HCT116 (cell line): ENCODE measurements around the gene KCNH3. TPM values are rescaled to one million over a fixed set of nuclear protein-coding genes. Genes with fewer than 3 reads are reported as not detected.

Experiments used
- ATAC-seq: fragments of 200-7000 bp; cut with Tn5 transposase; 2 replicates; pipeline ENCODE4 v1.9.1; 2020; ENCODE audit warnings: mild to moderate bottlenecking, moderate library complexity
- BruUV-seq: library from RNA; stranded (reverse); fragments of 400-500 nt; replicated peaks from 2 replicates; lab custom pipeline; 2021; lab: Mats Ljungman, UMichigan
- CTCF ChIA-PET: fragments of 300-600 bp; sonication (Branson Sonifier 250); formaldehyde crosslinking; loops from one replicate; lab custom pipeline; 2021; ENCODE audit warnings: antibody characterized with exemption; lab: Charles Lee
- POLR2A ChIA-PET: fragments of 300-600, 350-600 bp; sonication (Branson Sonifier 250); formaldehyde crosslinking; loops from one replicate; lab custom pipeline; 2021; ENCODE audit warnings: antibody characterized with exemption; lab: Charles Lee
- RAD21 ChIA-PET, 2 experiments: fragments of 300-600 bp; sonication (Branson Sonifier 250); formaldehyde crosslinking; loops; one replicate each; lab custom pipeline; 2023; ENCODE audit warnings: low total read pairs in 2 of 2; ENCODE audit not compliant: uncharacterized antibody in 2 of 2, unreplicated experiment in 2 of 2, low non-redundant PET in 1 of 2; lab: Charles Lee
- DNase-seq: peaks from one replicate; pipeline ENCODE4 v3.0.0-alpha.2; 2010; ENCODE audit warnings: low read depth, low spot score
- H2AFZ ChIP-seq: fragments of 200-600 bp; shearing (Covaris generic), sonication (generic); 2 replicates; pipeline ENCODE4 v1.6.1; 2017; ENCODE audit warnings: low read depth, mixed run types, mixed read lengths, antibody characterized with exemption, low read length; ENCODE audit not compliant: poor library complexity, severe bottlenecking
- H3K27ac ChIP-seq: 2 replicates; pipeline ENCODE4 v1.5.1; 2012; ENCODE audit warnings: low read depth, low read length
- H3K27me3 ChIP-seq: fragments of 200-600 bp; sonication (generic); 2 replicates; pipeline ENCODE4 v1.6.1; 2016; ENCODE audit warnings: mixed run types, low read length, mixed read lengths; ENCODE audit not compliant: insufficient read depth
- H3K36me3 ChIP-seq, 2 experiments: fragments of 200-500 bp in 1 of 2; fragments of 200-600 bp in 1 of 2; sonication (Bioruptor generic) in 1 of 2; sonication (generic) in 1 of 2; 2 replicates each; pipeline versions ENCODE4 v1.5.1 to v1.6.1; 2014 to 2016; ENCODE audit warnings: low read length in 2 of 2, inconsistent platforms in 1 of 2, mixed read lengths in 1 of 2, mixed run types in 1 of 2; ENCODE audit not compliant: insufficient read depth in 2 of 2, control insufficient read depth in 1 of 2
- H3K4me1 ChIP-seq, 2 experiments: fragments of 200-600 bp in 1 of 2; sonication (generic) in 1 of 2; 2 replicates each; pipeline versions ENCODE4 v1.5.1 to v1.6.1; 2012 to 2017; ENCODE audit warnings: low read length in 2 of 2, inconsistent platforms in 1 of 2, mild to moderate bottlenecking in 1 of 2, mixed read lengths in 1 of 2, mixed run types in 1 of 2, moderate library complexity in 1 of 2; ENCODE audit not compliant: insufficient read depth in 2 of 2, control insufficient read depth in 1 of 2
- H3K4me2 ChIP-seq: fragments of 200-600 bp; sonication (generic); 2 replicates; pipeline ENCODE4 v1.6.1; 2017; ENCODE audit warnings: mixed run types, low read length, mixed read lengths
- H3K4me3 ChIP-seq, 2 experiments: fragments of 200-600 bp in 1 of 2; sonication (generic) in 1 of 2; replicated peaks in 1 of 2; 2 replicates each; pipeline ENCODE4 v1.5.1; 2011 to 2016; ENCODE audit warnings: low read length in 2 of 2, control low read depth in 1 of 2, low read depth in 1 of 2, mild to moderate bottlenecking in 1 of 2, mixed read lengths in 1 of 2, mixed run types in 1 of 2
- H3K79me2 ChIP-seq: fragments of 200-600 bp; sonication (generic); 2 replicates; pipeline ENCODE4 v1.6.1; 2017; ENCODE audit warnings: mild to moderate bottlenecking, mixed run types, low read length, moderate library complexity, mixed read lengths; ENCODE audit not compliant: insufficient read depth
- H3K9ac ChIP-seq: fragments of 200-600 bp; sonication (generic); 2 replicates; pipeline ENCODE4 v1.6.1; 2016; ENCODE audit warnings: low read length, mixed read lengths
- H3K9me2 ChIP-seq: fragments of 200-600 bp; sonication (generic), shearing (Covaris generic); 2 replicates; pipeline ENCODE4 v1.6.1; 2017; ENCODE audit warnings: mixed run types, mild to moderate bottlenecking, moderate library complexity; ENCODE audit not compliant: insufficient read depth
- H3K9me3 ChIP-seq, 2 experiments: fragments of 200-500 bp in 1 of 2; fragments of 200-600 bp in 1 of 2; sonication (Bioruptor generic) in 1 of 2; sonication (generic) in 1 of 2; 2 replicates each; pipeline ENCODE4 v1.6.1; 2014 to 2017; ENCODE audit warnings: low read length in 2 of 2, mixed read lengths in 2 of 2, inconsistent platforms in 1 of 2, low read depth in 1 of 2, mild to moderate bottlenecking in 1 of 2, mixed run types in 1 of 2, moderate library complexity in 1 of 2; ENCODE audit not compliant: control insufficient read depth in 1 of 2, insufficient read depth in 1 of 2
- H4K20me1 ChIP-seq: fragments of 200-600 bp; sonication (generic), shearing (Covaris generic); 2 replicates; pipeline ENCODE4 v1.6.1; 2017; ENCODE audit warnings: mixed run types, mild to moderate bottlenecking, moderate library complexity; ENCODE audit not compliant: insufficient read depth
- EZH2 ChIP-seq: fragments of 200-600 bp; sonication (generic); IDR thresholded peaks from 2 replicates; pipeline ENCODE4 v1.6.1; 2017; ENCODE audit warnings: antibody characterized with exemption, mixed run types
- JUND ChIP-seq: IDR thresholded peaks from 2 replicates; pipeline ENCODE4 v1.6.1; 2012
- SRF ChIP-seq: IDR thresholded peaks from 2 replicates; pipeline ENCODE4 v1.6.1; 2012; ENCODE audit warnings: low read depth
- ZFX ChIP-seq: fragments of 450-650 bp; IDR thresholded peaks from 2 replicates; pipeline ENCODE4 v1.6.1; 2017
- intact Hi-C: fragments of 100-400 bp; cut with micrococcal nuclease; formaldehyde crosslinking; loops from 2 replicates; pipeline ENCODE4 v1.10.0; 2022
- total RNA-seq: library from RNA; stranded (reverse); gene quantifications from one replicate; pipeline ENCODE4 v1.2.1, GENCODE V29; 2021; ENCODE audit not compliant: unreplicated experiment
- TF ChIP-seq, protein P1 (sequence below): IDR thresholded peaks from 2 replicates; pipeline ENCODE4 v1.6.1; 2011; ENCODE audit warnings: mild to moderate bottlenecking, low read length, moderate library complexity; ENCODE audit not compliant: insufficient replicate concordance; ENCODE audit errors: extremely low read depth

Gene KCNH3
- total RNA-seq, 1 experiment from 2014 or later = 35.3 TPM

DNA sequence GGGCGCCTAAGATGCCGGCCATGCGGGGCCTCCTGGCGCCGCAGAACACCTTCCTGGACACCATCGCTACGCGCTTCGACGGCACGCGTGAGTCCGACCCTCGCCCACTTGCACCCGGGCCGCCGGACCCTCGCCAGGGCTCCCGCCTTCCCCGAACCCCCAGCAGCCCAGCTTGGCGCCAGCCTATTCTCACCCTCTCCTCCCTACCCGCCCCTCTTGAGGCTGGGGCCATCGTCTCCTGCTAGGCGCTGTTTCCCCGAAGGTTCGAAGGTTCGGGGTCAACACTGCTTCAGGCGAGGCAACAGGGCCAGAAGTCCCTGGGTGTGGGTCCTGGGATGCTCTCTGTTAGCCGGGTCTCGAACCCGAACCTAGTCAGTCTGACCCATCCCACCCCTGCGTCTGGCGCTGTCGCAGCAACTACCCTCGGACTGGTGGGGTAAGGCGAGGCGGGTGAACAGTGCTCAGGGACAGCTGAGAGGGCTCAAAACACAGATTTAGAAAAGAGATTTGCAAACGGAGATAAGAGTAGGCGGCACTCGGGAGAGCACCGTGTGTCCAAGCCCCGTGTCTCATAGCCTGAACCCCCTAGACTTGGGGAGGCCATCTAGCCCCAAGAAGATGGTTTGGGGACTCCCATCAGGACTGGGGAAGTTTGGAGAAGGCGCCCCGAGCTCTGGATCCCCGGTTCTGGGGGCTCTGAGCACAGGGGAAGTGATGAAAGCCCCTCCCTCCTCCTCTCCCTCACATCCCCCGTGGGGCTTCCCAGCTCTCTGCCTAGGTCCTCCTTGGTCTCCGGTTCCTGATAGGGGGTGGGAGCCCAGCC is 787 bp downstream of the KCNH3 start:
- no peak for TF ChIP-seq JUND
- no peak for TF ChIP-seq EZH2
- 0 out of 2 replicates have a peak, but pooled peaks have one; percentile 3 for TF ChIP-seq ZFX
- TF ChIP-seq, protein P1, sequence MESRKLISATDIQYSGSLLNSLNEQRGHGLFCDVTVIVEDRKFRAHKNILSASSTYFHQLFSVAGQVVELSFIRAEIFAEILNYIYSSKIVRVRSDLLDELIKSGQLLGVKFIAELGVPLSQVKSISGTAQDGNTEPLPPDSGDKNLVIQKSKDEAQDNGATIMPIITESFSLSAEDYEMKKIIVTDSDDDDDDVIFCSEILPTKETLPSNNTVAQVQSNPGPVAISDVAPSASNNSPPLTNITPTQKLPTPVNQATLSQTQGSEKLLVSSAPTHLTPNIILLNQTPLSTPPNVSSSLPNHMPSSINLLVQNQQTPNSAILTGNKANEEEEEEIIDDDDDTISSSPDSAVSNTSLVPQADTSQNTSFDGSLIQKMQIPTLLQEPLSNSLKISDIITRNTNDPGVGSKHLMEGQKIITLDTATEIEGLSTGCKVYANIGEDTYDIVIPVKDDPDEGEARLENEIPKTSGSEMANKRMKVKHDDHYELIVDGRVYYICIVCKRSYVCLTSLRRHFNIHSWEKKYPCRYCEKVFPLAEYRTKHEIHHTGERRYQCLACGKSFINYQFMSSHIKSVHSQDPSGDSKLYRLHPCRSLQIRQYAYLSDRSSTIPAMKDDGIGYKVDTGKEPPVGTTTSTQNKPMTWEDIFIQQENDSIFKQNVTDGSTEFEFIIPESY = no peak
- TF ChIP-seq SRF = no peak
- Histone ChIP-seq H3K27ac (peak overlapping the region; percentile 83), H3K36me3 (peaks cover 0 to 7% of the 10 kb centered on the region in 2 experiments; a peak in 2 of 4 replicates), H2AFZ (no peak overlapping the region), H4K20me1 (no peaks in the 10 kb centered on the region), H3K9me2 (no peaks in the 10 kb centered on the region), H3K79me2 (peaks cover 16% of the 10 kb centered on the region), H3K4me1 (peaks cover 40 to 48% of the 10 kb centered on the region in 2 experiments), H3K4me3 (peak overlapping the region; percentile 87 to 89), H3K9ac (peak overlapping the region; percentile 88), H3K4me2 (peak overlapping the region; percentile 100), H3K9me3 (no peaks in the 10 kb centered on the region), H3K27me3 (no peaks in the 10 kb centered on the region)
- no peak for DNase-seq
- RAD21 ChIA-PET = no interaction called here
- POLR2A ChIA-PET = no interaction called here
- TSS peak; percentile 45 for BruUV-seq
- intact Hi-C loops = no loop called here
- CTCF ChIA-PET = interaction anchor here (1.6 kb wide), 1 partner anchor 181 kb away, joined by 5 read pairs; no protein-coding TSS in a partner anchor
- peak; percentile 10 for ATAC-seq
